Esophagus squamous epithelium (tissue), 4 donors: ENCODE data around the gene TMCC3.

Source experiments
- CTCF ChIP-seq, 6 experiments: fragments of 450-650 bp in 4 of 6; fragments of 200-600 bp in 2 of 6; sonication (generic) in 2 of 6; IDR thresholded peaks; one replicate each; pipeline ENCODE4 v1.5.1; 2016 to 2019; ENCODE audit warnings: antibody characterized with exemption in 6 of 6, mild to moderate bottlenecking in 4 of 6, moderate library complexity in 4 of 6
- POLR2A ChIP-seq, 4 donors: fragments of 450-650 bp; IDR thresholded peaks; one replicate each; pipeline ENCODE4 v1.6.1; 2017; ENCODE audit warnings: antibody characterized with exemption in 4 of 4, mild to moderate bottlenecking in 4 of 4, moderate library complexity in 3 of 4

GRCh38 chr12:94596596-94596995, 53.8 kb downstream of the TMCC3 start:
- TF ChIP-seq CTCF (IDR thresholded peaks at IDR 0.05): no peak
- no peak for TF ChIP-seq POLR2A (IDR thresholded peaks at IDR 0.05)
